SU-DHL-6 (cell line): Measurements from ENCODE around the gene HLA-DQA2.
"Not testable (repeated sequence)": the region's sequence is repeated elsewhere in the genome, so short reads cannot be mapped to it uniquely, and the experiment has no call there.

Experiments
- H2AFZ ChIP-seq: fragments of 200-600 bp; sonication (generic); 2 replicates; pipeline ENCODE4 v1.6.1; 2014; ENCODE audit warnings: low read depth, mild to moderate bottlenecking, moderate library complexity, mixed read lengths, antibody characterized with exemption, low read length; ENCODE audit not compliant: severe bottlenecking
- H3F3A ChIP-seq: fragments of 200-600 bp; shearing (Covaris generic); 2 replicates; pipeline ENCODE4 v1.6.0; 2016; ENCODE audit warnings: antibody characterized with exemption, mild to moderate bottlenecking; ENCODE audit not compliant: insufficient read depth
- H3K27ac ChIP-seq: fragments of 200-600 bp; sonication (generic); 2 replicates; pipeline ENCODE4 v1.5.1; 2016; ENCODE audit warnings: low read depth, mild to moderate bottlenecking, low read length, moderate library complexity, mixed read lengths
- H3K27me3 ChIP-seq: fragments of 200-600 bp; sonication (generic), shearing (Covaris generic); 2 replicates; pipeline ENCODE4 v1.6.0; 2014; ENCODE audit warnings: mild to moderate bottlenecking, low read length
- H3K36me3 ChIP-seq: fragments of 200-600 bp; sonication (generic); 2 replicates; pipeline ENCODE4 v1.6.1; 2014; ENCODE audit warnings: mild to moderate bottlenecking, low read length, mixed read lengths
- H3K4me2 ChIP-seq: fragments of 300-600, 200-600 bp; shearing (Covaris generic), sonication (generic); 2 replicates; pipeline ENCODE4 v1.6.0; 2014; ENCODE audit warnings: low read length, low read depth, mild to moderate bottlenecking; ENCODE audit not compliant: poor library complexity, severe bottlenecking
- H3K4me3 ChIP-seq: fragments of 200-600 bp; sonication (generic); 2 replicates; pipeline ENCODE4 v1.5.1; 2014; ENCODE audit warnings: antibody characterized with exemption, low read length, mild to moderate bottlenecking, mixed read lengths; ENCODE audit not compliant: insufficient read depth, poor library complexity, severe bottlenecking
- H3K79me2 ChIP-seq: fragments of 200-600 bp; sonication (generic); 2 replicates; pipeline ENCODE4 v1.6.1; 2014; ENCODE audit warnings: mild to moderate bottlenecking, low read length, moderate library complexity; ENCODE audit not compliant: insufficient read depth
- H3K9ac ChIP-seq: fragments of 200-600 bp; sonication (generic); 2 replicates; pipeline ENCODE4 v1.7.0; 2014; ENCODE audit warnings: mild to moderate bottlenecking, low read length
- H3K9me2 ChIP-seq: fragments of 200-600 bp; sonication (generic); replicated peaks from 2 replicates; pipeline ENCODE4 v1.6.1; 2014; ENCODE audit warnings: low read length; ENCODE audit not compliant: insufficient read depth
- H3K9me3 ChIP-seq: fragments of 200-600 bp; sonication (generic); 2 replicates; pipeline ENCODE4 v1.6.1; 2014; ENCODE audit warnings: low read length, mixed read lengths; ENCODE audit not compliant: insufficient read depth
- H4K20me1 ChIP-seq: fragments of 200-600 bp; sonication (generic); 2 replicates; pipeline ENCODE4 v1.6.1; 2014; ENCODE audit warnings: low read depth, mild to moderate bottlenecking, antibody characterized with exemption, low read length, moderate library complexity, mixed read lengths
- EZH2phosphoT487 ChIP-seq: fragments of 200-600 bp; sonication (generic), shearing (Covaris generic); conservative IDR thresholded peaks from 2 replicates; pipeline ENCODE4 v1.6.1; 2018; ENCODE audit warnings: mild to moderate bottlenecking, antibody characterized with exemption, low read length, moderate library complexity, mixed read lengths
- TF ChIP-seq, protein P1 (sequence below): fragments of 200-600 bp; sonication (generic); IDR thresholded peaks from one replicate; pipeline ENCODE4 v1.5.1; 2017; ENCODE audit warnings: antibody characterized with exemption, mild to moderate bottlenecking, low read length, moderate library complexity; ENCODE audit not compliant: insufficient read depth, poor library complexity, severe bottlenecking

The HLA-DQA2 gene

DNA sequence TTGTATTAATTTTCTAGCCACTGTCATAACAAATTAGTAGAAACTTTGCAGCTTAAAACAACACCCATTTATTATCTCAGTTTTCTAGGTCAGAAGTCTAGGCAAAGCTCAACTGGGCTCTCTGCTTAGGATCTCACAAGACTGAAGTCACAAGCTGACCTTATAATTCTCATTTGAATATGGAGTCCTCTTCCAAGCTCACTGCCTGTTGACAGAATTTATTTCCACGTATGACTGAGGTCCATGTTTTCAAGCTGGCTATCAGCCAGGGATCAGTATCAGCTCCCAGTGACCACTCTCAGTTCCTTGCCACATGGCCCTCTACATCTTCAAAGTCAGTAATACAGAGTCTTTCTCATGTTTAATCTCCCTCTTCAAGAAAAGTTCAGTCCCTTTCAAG is 33.9 kb downstream of the HLA-DQA2 start:
- no peaks in the 10 kb centered on the region for H3K27me3 ChIP-seq
- no peak overlapping the region for H3K9ac ChIP-seq

DNA sequence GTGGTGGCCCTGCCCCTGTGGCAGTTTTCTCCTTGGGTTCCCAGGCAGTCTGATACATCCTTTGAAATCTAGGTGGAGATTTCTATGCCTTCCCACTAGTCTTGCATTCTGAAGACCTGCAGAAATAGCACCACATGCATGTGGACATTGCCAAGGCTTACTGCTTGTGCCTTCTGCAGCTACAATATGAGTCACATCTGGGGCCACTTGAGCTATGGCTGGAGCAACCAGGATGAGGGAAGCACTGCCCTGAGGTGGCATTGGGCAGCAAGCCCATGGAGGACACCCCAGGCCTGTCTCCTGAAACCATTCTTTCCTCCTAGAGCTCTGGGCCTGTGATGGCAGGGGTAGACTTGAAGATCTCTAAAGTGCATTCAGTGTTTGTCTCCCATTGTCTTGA is 37.8 kb downstream of the HLA-DQA2 start:
- H3K79me2 ChIP-seq: no peaks in the 10 kb centered on the region
- no peaks in the 10 kb centered on the region for H3K9me3 ChIP-seq
- no peak overlapping the region for H2AFZ ChIP-seq
- no peak overlapping the region for H3K4me3 ChIP-seq
- no peaks in the 10 kb centered on the region for H3K27me3 ChIP-seq
- TF ChIP-seq EZH2phosphoT487: no peak
- TF ChIP-seq, protein P1, sequence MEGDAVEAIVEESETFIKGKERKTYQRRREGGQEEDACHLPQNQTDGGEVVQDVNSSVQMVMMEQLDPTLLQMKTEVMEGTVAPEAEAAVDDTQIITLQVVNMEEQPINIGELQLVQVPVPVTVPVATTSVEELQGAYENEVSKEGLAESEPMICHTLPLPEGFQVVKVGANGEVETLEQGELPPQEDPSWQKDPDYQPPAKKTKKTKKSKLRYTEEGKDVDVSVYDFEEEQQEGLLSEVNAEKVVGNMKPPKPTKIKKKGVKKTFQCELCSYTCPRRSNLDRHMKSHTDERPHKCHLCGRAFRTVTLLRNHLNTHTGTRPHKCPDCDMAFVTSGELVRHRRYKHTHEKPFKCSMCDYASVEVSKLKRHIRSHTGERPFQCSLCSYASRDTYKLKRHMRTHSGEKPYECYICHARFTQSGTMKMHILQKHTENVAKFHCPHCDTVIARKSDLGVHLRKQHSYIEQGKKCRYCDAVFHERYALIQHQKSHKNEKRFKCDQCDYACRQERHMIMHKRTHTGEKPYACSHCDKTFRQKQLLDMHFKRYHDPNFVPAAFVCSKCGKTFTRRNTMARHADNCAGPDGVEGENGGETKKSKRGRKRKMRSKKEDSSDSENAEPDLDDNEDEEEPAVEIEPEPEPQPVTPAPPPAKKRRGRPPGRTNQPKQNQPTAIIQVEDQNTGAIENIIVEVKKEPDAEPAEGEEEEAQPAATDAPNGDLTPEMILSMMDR: no peak
- H3K4me2 ChIP-seq: no peak overlapping the region
- no peak overlapping the region for H3K9ac ChIP-seq
- no peaks in the 10 kb centered on the region for H3F3A ChIP-seq
- H3K9me2 ChIP-seq: no peaks in the 10 kb centered on the region
- H4K20me1 ChIP-seq: no peaks in the 10 kb centered on the region
- no peak overlapping the region for H3K27ac ChIP-seq
- H3K36me3 ChIP-seq: no peaks in the 10 kb centered on the region

More for the DNA sequence above, 33.9 kb downstream of the HLA-DQA2 start:
- no peak overlapping the region for H3K27ac ChIP-seq
- TF ChIP-seq, protein P1: no peak
- TF ChIP-seq EZH2phosphoT487: no peak
- H3K4me3 ChIP-seq: no peak overlapping the region
- no peak overlapping the region for H2AFZ ChIP-seq
- no peaks in the 10 kb centered on the region for H4K20me1 ChIP-seq
- no peaks in the 10 kb centered on the region for H3K79me2 ChIP-seq
- H3K36me3 ChIP-seq: no peaks in the 10 kb centered on the region
- no peaks in the 10 kb centered on the region for H3K9me3 ChIP-seq
- no peaks in the 10 kb centered on the region for H3F3A ChIP-seq
- H3K4me2 ChIP-seq: no peak overlapping the region
- no peaks in the 10 kb centered on the region for H3K9me2 ChIP-seq

DNA sequence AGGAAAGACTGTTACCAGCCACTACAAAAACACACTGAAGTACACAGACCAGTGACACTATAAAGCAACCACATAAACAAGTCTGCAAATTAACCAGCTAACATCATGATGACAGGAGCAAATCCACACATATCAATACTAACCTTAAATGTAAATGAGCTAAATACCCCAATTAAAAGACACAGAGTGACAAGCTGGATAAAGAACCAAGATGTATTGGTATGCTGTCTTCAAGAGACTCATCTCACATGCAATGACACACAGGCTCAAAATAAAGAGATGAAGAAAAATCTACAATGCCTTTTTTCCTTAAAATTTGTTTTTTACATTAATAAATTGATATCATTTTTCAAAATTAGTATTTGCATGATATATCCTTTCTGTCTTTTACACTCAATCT is 41.7 kb downstream of the HLA-DQA2 start:
- H3K4me2 ChIP-seq, H3K9me3 ChIP-seq, H3K4me3 ChIP-seq, H3K9ac ChIP-seq, H3K36me3 ChIP-seq, H3K79me2 ChIP-seq, H4K20me1 ChIP-seq, H3K27me3 ChIP-seq, H3K27ac ChIP-seq, H2AFZ ChIP-seq, H3K9me2 ChIP-seq, H3F3A ChIP-seq: not testable (repeated sequence)

DNA sequence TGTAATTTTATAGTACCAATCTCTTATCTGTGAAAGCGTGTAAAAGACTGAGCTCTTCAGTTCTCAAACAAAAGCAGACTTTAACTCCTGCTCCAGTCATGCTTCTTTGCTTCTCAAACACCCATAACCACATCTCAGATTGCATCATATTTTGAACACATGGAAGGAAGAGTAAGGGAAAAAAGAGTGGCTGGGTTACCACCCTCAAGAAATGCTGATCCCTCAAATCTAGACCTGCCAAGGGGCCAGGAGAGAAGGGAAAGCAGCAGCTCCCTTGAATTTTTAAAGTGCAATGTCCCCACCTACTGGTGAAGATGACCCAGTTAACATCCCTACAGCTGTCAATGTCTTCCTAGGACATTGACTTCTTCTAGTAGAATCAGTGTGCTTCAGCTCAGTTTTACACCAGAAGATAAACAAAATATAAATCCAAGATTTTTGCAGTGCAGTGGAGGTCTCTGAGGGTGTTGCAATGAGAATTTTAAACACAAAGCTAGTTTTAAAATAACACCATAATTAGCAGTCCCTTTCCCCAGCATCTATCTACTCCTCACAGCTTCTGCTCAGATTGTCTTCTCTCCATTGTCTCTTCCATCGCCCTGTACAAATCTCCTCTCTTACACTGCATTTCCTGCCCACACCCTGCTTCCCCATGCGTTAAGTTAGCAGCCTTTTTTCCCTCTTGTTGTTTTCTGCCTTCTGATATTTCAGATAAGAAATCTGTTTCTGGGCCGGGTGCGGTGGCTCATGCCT is 44.8 kb downstream of the HLA-DQA2 start:
- Histone ChIP-seq H3K4me3 (no peak overlapping the region), H3K9ac (no peak overlapping the region), H3K27me3 (no peaks in the 10 kb centered on the region), H3K4me2 (no peak overlapping the region), H4K20me1 (no peaks in the 10 kb centered on the region), H3K36me3 (no peaks in the 10 kb centered on the region; the same call in 1 of the 2 replicates), H3K9me2 (no peaks in the 10 kb centered on the region), H3K9me3 (no peaks in the 10 kb centered on the region), H2AFZ (no peak overlapping the region), H3K79me2 (no peaks in the 10 kb centered on the region), H3K27ac (no peak overlapping the region), H3F3A (no peaks in the 10 kb centered on the region)
- TF ChIP-seq, protein P1: peak; percentile 83
- no peak for TF ChIP-seq EZH2phosphoT487
